Mononuclear cell (primary cell): ENCODE measurements around the gene YPEL2. TPM values are rescaled to one million over a fixed set of nuclear protein-coding genes. Genes with fewer than 3 reads are reported as not detected.

Experiments used
- H3K27me3 ChIP-seq: 2 replicates; pipeline ENCODE4 v1.6.0; 2011; ENCODE audit warnings: low read length, control low read depth; ENCODE audit not compliant: insufficient read depth
- H3K4me1 ChIP-seq: 2 replicates; pipeline ENCODE4 v1.5.1; 2011; ENCODE audit warnings: mild to moderate bottlenecking, low read length, control low read depth; ENCODE audit not compliant: insufficient read depth
- H3K4me3 ChIP-seq: 2 replicates; pipeline ENCODE4 v1.5.1; 2011; ENCODE audit warnings: mild to moderate bottlenecking, low read length, moderate library complexity
- H3K9me3 ChIP-seq: 2 replicates; pipeline ENCODE4 v1.5.1; 2011; ENCODE audit warnings: low read depth, mild to moderate bottlenecking, control low read depth, low read length
- total RNA-seq: library from RNA; depleted of rRNA; stranded (reverse); fragments of >200 nt; gene quantifications from one replicate; pipeline ENCODE4 v1.2.3, GENCODE V29; 2012

YPEL2 gene
- total RNA-seq, 1 donor, result 70.9 TPM

- H3K9me3 ChIP-seq, result no peaks in the 10 kb centered on the region
- no peak overlapping the region for H3K4me3 ChIP-seq
- H3K27me3 ChIP-seq, result no peaks in the 10 kb centered on the region
- H3K4me1 ChIP-seq, result peaks cover 45% of the 10 kb centered on the region
Measured at GRCh38 chr17:59432657-59433056, 101.2 kb downstream of the YPEL2 start.

DNA sequence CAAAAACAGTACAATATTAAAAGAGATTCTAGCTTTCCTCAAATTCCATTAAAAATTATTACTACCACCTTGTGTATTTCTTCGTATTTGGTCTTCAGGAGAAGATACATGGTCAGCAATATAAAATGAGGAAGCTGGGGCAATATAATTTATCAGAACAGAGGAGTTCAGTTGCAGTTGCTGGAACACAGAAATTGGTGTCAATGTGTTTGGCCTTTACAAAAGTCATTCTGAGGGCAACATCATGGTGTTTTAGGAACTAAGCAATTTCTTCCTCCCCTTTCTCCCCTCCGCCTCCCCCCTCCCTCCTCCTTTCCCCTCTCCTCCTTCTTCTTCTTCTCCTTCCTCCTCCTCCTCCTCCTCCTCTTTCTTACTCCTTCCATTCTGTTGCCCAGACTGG is 102.1 kb downstream of the YPEL2 start:
- H3K4me1 ChIP-seq, result peaks cover 55% of the 10 kb centered on the region

GRCh38 chr17:59434429-59434828 is 103.0 kb downstream of the YPEL2 start:
- H3K27me3 ChIP-seq, result no peaks in the 10 kb centered on the region
- H3K9me3 ChIP-seq, result no peaks in the 10 kb centered on the region
- H3K4me3 ChIP-seq, result no peak overlapping the region
- H3K4me1 ChIP-seq, result peaks cover 63% of the 10 kb centered on the region

More for the DNA sequence above, 102.1 kb downstream of the YPEL2 start:
- Histone ChIP-seq H3K27me3 (no peaks in the 10 kb centered on the region), H3K9me3 (no peaks in the 10 kb centered on the region), H3K4me3 (no peak overlapping the region)

GRCh38 chr17:59435238-59435637 is 103.8 kb downstream of the YPEL2 start:
- peaks cover 71% of the 10 kb centered on the region for H3K4me1 ChIP-seq
- H3K9me3 ChIP-seq, result no peaks in the 10 kb centered on the region
- H3K4me3 ChIP-seq, result no peak overlapping the region
- no peaks in the 10 kb centered on the region for H3K27me3 ChIP-seq

DNA sequence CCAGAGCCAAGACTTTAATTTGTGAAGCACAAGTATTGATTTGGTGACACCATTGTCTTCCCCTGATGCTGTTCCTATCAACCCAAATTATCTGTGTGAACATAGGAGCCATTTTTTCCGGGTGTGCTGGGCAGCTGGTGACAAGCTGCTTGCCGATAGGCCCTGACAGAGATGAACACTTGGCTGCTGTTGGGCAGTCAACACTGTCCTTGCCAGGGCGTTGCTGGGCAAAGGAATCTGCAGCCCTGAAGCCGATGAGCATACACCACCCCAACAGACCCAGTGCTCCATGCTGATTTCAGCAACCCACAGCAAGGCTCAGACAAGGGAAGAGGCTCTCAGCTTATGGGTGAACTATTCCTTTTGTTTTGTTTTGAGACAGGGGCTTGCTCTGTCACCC is 105.4 kb downstream of the YPEL2 start:
- Histone ChIP-seq H3K4me3 (no peak overlapping the region), H3K27me3 (no peaks in the 10 kb centered on the region), H3K9me3 (no peaks in the 10 kb centered on the region), H3K4me1 (peaks cover 81% of the 10 kb centered on the region)

DNA sequence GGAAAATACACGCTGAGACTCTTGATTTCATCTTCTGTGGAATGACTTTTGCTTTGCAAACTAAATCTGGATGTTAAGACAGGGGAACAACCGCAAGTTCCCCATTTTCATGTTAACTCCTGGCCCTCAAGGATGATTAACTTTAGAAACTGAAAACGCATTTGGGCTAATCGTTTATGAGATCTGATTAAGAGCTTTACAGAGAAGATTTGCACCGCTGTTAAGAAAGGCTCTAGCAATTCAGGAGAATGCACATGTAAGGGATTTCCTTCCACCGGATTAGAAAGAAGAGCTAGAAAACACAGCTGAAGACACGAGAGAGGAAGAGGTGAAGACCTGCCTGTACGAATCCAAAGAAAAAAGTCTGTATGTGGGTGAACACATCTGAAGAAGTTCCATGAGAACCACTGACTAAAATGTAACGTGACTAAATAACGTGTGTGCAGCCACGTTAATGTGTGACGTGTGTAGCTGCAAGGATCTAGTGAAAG is 106.4 kb downstream of the YPEL2 start:
- H3K4me1 ChIP-seq, result peaks cover 78% of the 10 kb centered on the region
- no peaks in the 10 kb centered on the region for H3K27me3 ChIP-seq
- no peak overlapping the region for H3K4me3 ChIP-seq
- no peaks in the 10 kb centered on the region for H3K9me3 ChIP-seq

GRCh38 chr17:59439262-59439661 is 107.8 kb downstream of the YPEL2 start:
- H3K4me3 ChIP-seq, result no peak overlapping the region
- H3K4me1 ChIP-seq, result peaks cover 66% of the 10 kb centered on the region
- no peaks in the 10 kb centered on the region for H3K27me3 ChIP-seq
- no peaks in the 10 kb centered on the region for H3K9me3 ChIP-seq

- no peaks in the 10 kb centered on the region for H3K27me3 ChIP-seq
- no peak overlapping the region for H3K4me3 ChIP-seq
- no peaks in the 10 kb centered on the region for H3K9me3 ChIP-seq
- H3K4me1 ChIP-seq, result peaks cover 60% of the 10 kb centered on the region
Measured at GRCh38 chr17:59439741-59440211, 108.3 kb downstream of the YPEL2 start.

DNA sequence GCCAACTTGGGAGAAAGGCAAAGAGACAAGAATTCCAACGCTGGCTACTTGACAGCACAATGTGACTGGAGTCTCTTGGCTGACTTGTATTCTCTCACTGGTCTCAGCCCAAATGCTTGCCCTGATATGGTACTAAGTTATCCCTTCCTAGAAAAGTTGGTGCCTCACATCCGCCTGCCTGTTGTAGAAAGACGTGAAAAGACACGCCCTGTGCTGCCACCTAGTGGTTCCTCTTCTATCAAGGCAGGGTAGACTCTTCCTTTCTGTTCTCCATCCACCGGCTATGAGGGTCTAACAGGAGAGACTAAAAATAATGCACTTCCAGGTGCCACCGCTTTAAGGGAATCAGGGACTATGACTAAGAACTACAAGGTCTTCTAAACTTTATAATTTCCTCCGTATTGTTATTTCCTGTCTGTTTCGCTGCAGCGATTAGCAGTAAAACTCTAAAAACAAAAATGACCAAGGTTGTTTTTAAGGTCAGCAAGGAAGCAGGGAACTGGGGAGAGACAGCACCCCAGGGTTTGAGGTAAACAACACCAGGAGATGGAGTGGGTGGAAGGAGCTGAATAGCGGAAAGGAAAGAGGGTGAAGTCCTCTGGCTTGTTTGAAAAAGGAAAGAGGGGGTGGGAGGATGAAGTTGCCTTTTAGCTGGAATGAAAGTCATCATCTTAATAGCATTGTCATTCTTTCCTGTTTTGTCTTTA is 109.5 kb downstream of the YPEL2 start:
- H3K4me3 ChIP-seq, result no peak overlapping the region
- no peaks in the 10 kb centered on the region for H3K27me3 ChIP-seq
- peaks cover 49% of the 10 kb centered on the region for H3K4me1 ChIP-seq
- no peaks in the 10 kb centered on the region for H3K9me3 ChIP-seq

- H3K4me1 ChIP-seq, result peaks cover 47% of the 10 kb centered on the region
- no peak overlapping the region for H3K4me3 ChIP-seq
- no peaks in the 10 kb centered on the region for H3K27me3 ChIP-seq
- H3K9me3 ChIP-seq, result no peaks in the 10 kb centered on the region
Measured at GRCh38 chr17:59441464-59442096, 110.1 kb downstream of the YPEL2 start.

DNA sequence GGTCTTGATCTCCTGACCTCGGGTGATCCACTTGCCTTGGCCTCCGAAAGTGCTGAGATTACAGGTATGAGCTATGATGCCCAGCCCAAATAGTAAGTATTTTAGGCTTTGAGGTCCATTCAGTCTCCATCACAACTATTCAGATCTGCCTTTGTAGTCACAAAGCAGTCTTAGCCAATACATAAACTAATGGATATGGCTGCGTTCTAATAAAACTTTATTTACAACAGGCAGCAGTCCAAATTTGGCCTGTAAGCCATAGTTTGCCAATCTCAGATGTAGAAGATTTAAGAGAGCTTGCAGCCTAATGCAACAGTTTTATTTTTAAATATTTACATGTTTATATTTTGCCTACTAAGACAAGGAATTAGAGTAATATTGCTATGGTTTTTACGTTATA is 111.7 kb downstream of the YPEL2 start:
- H3K27me3 ChIP-seq, result no peaks in the 10 kb centered on the region
- no peak overlapping the region for H3K4me3 ChIP-seq
- H3K4me1 ChIP-seq, result peaks cover 31% of the 10 kb centered on the region

More for the DNA sequence above, 111.7 kb downstream of the YPEL2 start:
- H3K9me3 ChIP-seq, result no peaks in the 10 kb centered on the region

Other genes starting within 250 kb of the YPEL2 start
- 26.0 TPM for gene TRIM37, start 224.8 kb upstream of the YPEL2 start, total RNA-seq
- gene SKA2, start 176.5 kb upstream of the YPEL2 start, total RNA-seq, result 6.3 TPM
- gene PRR11, start 175.9 kb upstream of the YPEL2 start, total RNA-seq, result 1.3 TPM
- 11.9 TPM for gene SMG8, start 121.6 kb upstream of the YPEL2 start, total RNA-seq
- gene GDPD1, start 111.1 kb upstream of the YPEL2 start, total RNA-seq, result 0.84 TPM
- gene DHX40, start 234.0 kb downstream of the YPEL2 start, total RNA-seq, result 85.1 TPM